Esophagus muscularis mucosa (tissue), 3 donors: Measurements from ENCODE around the gene RPL26.

Experiments
- EP300 ChIP-seq: sonication (generic); formaldehyde crosslinking; IDR thresholded peaks from one replicate; pipeline ENCODE4 v1.6.1; 2017; ENCODE audit warnings: antibody characterized with exemption
- TF ChIP-seq, protein P1 (sequence below), 3 experiments: fragments of 200-600 bp in 2 of 3; fragments of 450-650 bp in 1 of 3; sonication (generic) in 2 of 3; IDR thresholded peaks; one replicate each; pipeline ENCODE4 v1.5.1; 2017 to 2019; ENCODE audit warnings: antibody characterized with exemption in 3 of 3, mild to moderate bottlenecking in 2 of 3, moderate library complexity in 1 of 3

DNA sequence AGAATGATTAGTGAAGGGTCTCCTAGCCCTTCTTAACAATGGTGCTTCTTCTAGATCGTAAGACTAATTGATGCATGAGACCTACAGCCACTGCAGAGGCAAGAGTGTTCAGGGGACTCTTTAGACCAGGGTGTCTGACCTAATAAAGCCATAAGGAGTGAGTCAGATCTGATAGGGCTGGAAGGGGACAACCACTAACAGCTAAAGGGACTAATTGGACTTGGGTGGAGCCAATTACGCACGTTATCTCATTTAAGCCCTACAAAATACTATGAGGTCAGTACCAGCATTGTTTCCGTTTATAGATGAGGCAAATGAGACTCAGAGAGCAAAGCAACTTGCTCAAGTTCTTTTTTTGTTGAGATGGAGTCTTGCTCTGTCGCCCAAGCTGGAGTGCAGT lies 29.1 kb upstream of the RPL26 start:
- TF ChIP-seq, protein P1, sequence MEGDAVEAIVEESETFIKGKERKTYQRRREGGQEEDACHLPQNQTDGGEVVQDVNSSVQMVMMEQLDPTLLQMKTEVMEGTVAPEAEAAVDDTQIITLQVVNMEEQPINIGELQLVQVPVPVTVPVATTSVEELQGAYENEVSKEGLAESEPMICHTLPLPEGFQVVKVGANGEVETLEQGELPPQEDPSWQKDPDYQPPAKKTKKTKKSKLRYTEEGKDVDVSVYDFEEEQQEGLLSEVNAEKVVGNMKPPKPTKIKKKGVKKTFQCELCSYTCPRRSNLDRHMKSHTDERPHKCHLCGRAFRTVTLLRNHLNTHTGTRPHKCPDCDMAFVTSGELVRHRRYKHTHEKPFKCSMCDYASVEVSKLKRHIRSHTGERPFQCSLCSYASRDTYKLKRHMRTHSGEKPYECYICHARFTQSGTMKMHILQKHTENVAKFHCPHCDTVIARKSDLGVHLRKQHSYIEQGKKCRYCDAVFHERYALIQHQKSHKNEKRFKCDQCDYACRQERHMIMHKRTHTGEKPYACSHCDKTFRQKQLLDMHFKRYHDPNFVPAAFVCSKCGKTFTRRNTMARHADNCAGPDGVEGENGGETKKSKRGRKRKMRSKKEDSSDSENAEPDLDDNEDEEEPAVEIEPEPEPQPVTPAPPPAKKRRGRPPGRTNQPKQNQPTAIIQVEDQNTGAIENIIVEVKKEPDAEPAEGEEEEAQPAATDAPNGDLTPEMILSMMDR (IDR thresholded peaks at IDR 0.05) = no peak
- no peak for TF ChIP-seq EP300
